Cardiac septum (tissue), 1 donor: ENCODE results near the gene DBR1. TPM values are rescaled to one million over a fixed set of nuclear protein-coding genes. Genes with fewer than 3 reads are reported as not detected.

Source experiments
- DNase-seq: peaks from one replicate; pipeline ENCODE4 v3.0.0-alpha.2; 2020; ENCODE audit warnings: low spot score
- intact Hi-C: fragments of 100-400 bp; cut with DNase I; formaldehyde crosslinking; loops from one replicate; pipeline ENCODE4 v1.14.0; 2022
- total RNA-seq: library from RNA; stranded (reverse); fragmentation: NEBNext Ultra II Directional; extraction: Animal tissue kit (Norgen Biotek cat#: 25700); gene quantifications from one replicate; pipeline ENCODE4 v1.2.1, GENCODE V29; 2021
- donor health status: DM: no; HTN: no; CAD: no.

DBR1 gene
- total RNA-seq, 1 donor from 2014 or later = 7.4 TPM

DNA sequence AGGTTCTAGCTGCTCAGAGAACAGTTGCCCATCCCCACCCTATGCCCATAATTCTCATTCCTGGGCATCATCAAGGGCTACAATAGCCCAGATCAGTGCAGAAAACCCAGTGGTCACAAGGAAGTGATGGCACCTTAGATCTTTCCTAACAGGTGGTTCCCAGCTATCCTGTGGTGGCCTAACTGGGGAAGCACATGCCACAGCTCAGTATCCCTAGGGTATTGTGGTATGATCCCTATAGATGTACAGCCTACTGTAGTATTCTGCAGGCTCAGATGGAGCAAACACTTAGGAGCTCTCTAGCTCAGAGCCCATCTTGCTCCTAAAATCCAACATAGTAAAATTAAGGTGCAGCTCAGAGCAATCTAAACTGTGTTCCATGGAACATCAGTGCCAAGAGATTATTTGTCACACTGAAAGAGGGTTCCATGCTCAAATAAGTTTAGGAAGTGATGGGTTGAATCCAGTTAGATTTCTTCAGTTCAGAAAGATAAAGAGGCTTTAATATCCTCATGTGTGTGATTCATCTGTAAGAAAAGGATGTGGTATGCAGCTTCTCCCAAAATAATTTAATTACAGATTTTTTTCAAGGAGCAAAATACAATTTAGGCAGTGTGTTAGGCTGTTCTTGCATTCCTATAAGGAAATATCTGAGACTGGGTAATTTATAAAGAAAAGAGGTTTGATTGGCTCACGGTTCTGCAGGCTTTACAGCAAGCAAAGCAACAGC lies 46.9 kb downstream of the DBR1 start:
- intact Hi-C loops = no loop called here
- DNase-seq = no peak

GRCh38 chr3:138125548-138126221 lies 49.0 kb downstream of the DBR1 start:
- intact Hi-C loops = no loop called here
- no peak for DNase-seq

DNA sequence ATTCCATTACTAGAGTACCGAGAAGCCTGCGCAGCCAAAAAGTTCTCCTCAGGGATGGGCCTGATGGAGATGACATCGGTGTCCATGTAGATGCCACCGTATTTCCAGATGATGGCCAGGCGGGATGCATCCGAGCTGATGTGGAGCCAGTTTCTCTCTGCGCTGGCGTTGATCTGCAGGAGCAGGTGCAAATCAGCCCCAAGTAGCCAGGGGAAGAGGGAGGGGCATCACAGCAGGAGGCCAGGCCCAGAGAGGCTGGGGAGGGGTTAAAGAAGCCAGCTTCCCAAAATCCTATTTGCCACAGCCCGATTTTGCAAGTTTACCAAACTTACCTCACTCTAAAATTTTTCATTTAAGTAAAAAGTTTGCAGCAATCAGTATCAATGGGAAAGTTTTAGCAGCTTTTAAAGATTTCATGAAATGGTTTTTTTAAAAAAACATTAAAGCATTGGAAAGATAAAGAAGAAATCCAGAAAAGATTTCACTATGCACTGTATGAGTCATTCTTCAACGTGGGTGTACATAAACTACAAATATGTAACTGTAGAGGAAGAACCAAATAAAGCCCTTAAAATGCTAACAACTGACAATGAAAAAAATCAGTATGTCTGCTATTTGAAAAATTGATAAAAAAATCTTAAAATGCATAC lies 49.9 kb downstream of the DBR1 start:
- no peak for DNase-seq
- intact Hi-C loops = no loop called here

DNA sequence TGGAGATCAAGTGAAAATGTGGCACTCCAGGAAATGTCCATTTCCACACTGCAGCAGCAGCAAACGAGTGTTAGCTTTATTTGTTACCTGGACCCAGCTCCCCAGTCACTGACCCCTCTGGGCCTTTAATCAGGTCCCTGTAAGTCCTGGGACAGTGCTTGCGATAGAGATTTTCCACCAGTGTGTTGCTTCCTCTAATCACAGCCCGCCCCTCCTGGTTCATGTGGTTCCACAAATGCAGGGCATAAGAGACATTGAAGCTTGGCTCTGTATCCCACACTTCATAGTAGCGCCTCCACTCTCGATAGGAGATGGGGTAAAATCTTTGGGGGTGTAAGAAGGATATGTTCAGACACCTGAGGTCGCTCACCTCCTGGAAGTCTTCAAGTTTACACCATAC lies 50.5 kb downstream of the DBR1 start:
- intact Hi-C loops = no loop called here
- DNase-seq = no peak

GRCh38 chr3:138119423-138119766 lies 55.3 kb downstream of the DBR1 start:
- intact Hi-C loops = loop anchor here (2.0 to 10.0 kb wide), 2 partner anchors 51 to 1015 kb away; no protein-coding TSS in a partner anchor
- no peak for DNase-seq

- peak; percentile 84 for DNase-seq
Observed at GRCh38 chr3:138118612-138119422, 55.9 kb downstream of the DBR1 start.

GRCh38 chr3:138114988-138115971 lies 59.4 kb downstream of the DBR1 start, which contains the start of gene DZIP1L:
Gene DZIP1L, minus strand, starts transcription at chr3:138115608. Its CDS starts 11,637 bp downstream, at chr3:138103971.
- intact Hi-C loops = loop anchor here (10.0 kb wide), 1 partner anchor 1010 kb away; no protein-coding TSS in a partner anchor
- peak; percentile 88 for DNase-seq

More at GRCh38 chr3:138118612-138119422, 55.9 kb downstream of the DBR1 start:
- intact Hi-C loops = loop anchor here (2.0 to 10.0 kb wide), 2 partner anchors 50 to 1014 kb away; no protein-coding TSS in a partner anchor

GRCh38 chr3:138114431-138114918 lies 60.2 kb downstream of the DBR1 start:
- intact Hi-C loops = loop anchor here (10.0 kb wide), 1 partner anchor 1010 kb away; no protein-coding TSS in a partner anchor
- no peak for DNase-seq

- intact Hi-C loops = loop anchor here (10.0 kb wide), 1 partner anchor 1009 kb away; no protein-coding TSS in a partner anchor
- DNase-seq = no peak
Observed at GRCh38 chr3:138113326-138113725, 61.4 kb downstream of the DBR1 start.

DNA sequence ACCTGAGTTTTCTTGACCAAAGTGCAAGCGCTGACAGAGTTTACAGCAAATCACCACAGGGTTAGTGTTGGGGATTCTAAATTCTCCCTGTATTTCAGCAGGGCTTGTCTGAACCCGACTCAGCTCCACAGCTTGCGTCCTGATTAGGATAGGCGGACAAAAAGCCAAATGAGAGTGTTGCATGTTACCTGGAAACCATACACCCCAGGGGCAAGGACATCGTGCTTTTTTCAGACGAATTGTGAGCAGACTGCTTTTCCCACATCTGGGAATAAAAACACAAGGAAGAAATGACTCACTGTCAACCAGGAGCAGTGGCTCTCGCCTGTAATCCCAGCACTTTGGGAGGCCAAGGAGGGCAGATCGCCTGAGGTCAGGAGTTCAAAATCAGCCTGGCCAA lies 62.4 kb downstream of the DBR1 start:
- no peak for DNase-seq
- intact Hi-C loops = loop anchor here (10.0 kb wide), 1 partner anchor 1008 kb away; no protein-coding TSS in a partner anchor

Other genes with a start within 250 kb of the DBR1 start
- not detected for gene CLDN18, start 164.8 kb downstream of the DBR1 start, total RNA-seq
- gene DZIP1L, start 59.3 kb downstream of the DBR1 start, total RNA-seq = 7.2 TPM
- not detected for gene A4GNT, start 42.5 kb downstream of the DBR1 start, total RNA-seq
- gene ARMC8, start 12.4 kb upstream of the DBR1 start, total RNA-seq = 34.2 TPM
- not detected for gene NME9, start 154.9 kb upstream of the DBR1 start, total RNA-seq
- 327 TPM for gene MRAS, start 173.7 kb upstream of the DBR1 start, total RNA-seq